Measurements from ENCODE around the gene MARK3. TPM values are rescaled to one million over a fixed set of nuclear protein-coding genes. Genes with fewer than 3 reads are reported as not detected.

MARK3 gene
- total RNA-seq, 2 experiments from 2014 or later: 87.4 to 88.0 TPM

DNA sequence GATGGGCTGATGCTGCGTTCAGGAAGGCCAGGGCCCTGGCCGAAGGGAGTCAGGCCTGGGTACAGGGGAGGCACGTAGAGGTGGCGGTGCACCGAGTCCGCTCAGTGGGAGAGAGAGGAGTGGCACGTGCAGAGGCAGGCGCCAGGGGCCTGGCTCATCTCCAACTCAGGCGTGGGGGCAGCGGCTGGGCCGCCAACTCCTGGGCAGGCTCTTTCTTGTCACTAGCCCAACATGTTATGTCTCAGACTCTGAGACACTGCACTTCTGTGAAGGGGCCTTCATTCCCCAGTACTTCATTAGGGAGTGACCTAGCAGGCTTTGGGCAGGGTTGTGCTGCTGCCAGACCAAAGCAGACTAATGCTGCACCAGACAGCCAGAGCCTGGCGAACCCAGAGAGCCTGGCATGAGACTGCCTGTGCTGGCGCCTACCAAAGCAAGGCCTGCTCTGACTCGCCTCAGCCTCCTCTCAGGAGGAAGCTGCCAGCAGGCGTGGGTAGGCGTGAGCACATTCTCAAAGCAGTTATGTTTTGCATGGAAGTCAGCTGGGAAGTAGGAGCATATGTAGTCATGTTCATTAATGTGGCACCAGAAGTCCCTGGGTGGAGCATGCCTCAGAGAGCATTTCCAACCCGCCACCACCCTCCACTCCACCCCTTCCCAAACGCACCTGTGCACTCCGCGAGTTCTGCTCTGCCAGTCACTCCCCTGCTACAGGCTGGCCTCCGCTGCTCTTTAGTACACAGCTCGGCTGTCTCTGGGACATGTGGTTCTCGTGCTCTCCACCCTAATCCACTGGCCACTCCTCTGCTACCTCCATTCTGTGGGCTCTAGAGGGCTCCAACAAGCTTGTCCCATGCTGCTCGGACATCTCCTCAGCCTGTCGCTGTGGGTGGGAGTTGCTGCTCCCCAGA is 127.7 kb downstream of the MARK3 start:
- Mint-ChIP-seq H3K4me3 (no peak overlapping the region), H3K27me3 (no peaks in the 10 kb centered on the region), H3K27ac (no peak overlapping the region), H3K4me1 (no peaks in the 10 kb centered on the region), H3K36me3 (peaks cover 6% of the 10 kb centered on the region), H3K9me3 (no peaks in the 10 kb centered on the region)
- POLR2A ChIA-PET: no interaction called here
- DNase-seq: peak; percentile 20
- ATAC-seq (ENCODE audit: low read depth): no peak

- no peak for DNase-seq
- no peak for ATAC-seq (ENCODE audit: low read depth)
- H3K27ac Mint-ChIP-seq: peak overlapping the region; percentile 33
- peaks cover 2% of the 10 kb centered on the region for H3K36me3 Mint-ChIP-seq
- H3K4me1 Mint-ChIP-seq: peaks cover 8% of the 10 kb centered on the region
- no peak overlapping the region for H3K4me3 Mint-ChIP-seq
- no peaks in the 10 kb centered on the region for H3K27me3 Mint-ChIP-seq
- H3K9me3 Mint-ChIP-seq: no peaks in the 10 kb centered on the region
- POLR2A ChIA-PET: no interaction called here
These were observed 129.6 kb downstream of the MARK3 start for GRCh38 chr14:103514596-103515421.

GRCh38 chr14:103516426-103517173 is 131.4 kb downstream of the MARK3 start:
- POLR2A ChIA-PET: no interaction called here
- no peak for ATAC-seq (ENCODE audit: low read depth)
- no peaks in the 10 kb centered on the region for H3K36me3 Mint-ChIP-seq
- H3K9me3 Mint-ChIP-seq: no peaks in the 10 kb centered on the region
- DNase-seq: peak; percentile 11
- H3K4me1 Mint-ChIP-seq: peaks cover 8% of the 10 kb centered on the region
- no peaks in the 10 kb centered on the region for H3K27me3 Mint-ChIP-seq
- no peak overlapping the region for H3K27ac Mint-ChIP-seq
- H3K4me3 Mint-ChIP-seq: no peak overlapping the region

- no peaks in the 10 kb centered on the region for H3K27me3 Mint-ChIP-seq
- no peak overlapping the region for H3K27ac Mint-ChIP-seq
- peaks cover 8% of the 10 kb centered on the region for H3K4me1 Mint-ChIP-seq
- no peaks in the 10 kb centered on the region for H3K36me3 Mint-ChIP-seq
- POLR2A ChIA-PET: no interaction called here
- DNase-seq: no peak
- no peaks in the 10 kb centered on the region for H3K9me3 Mint-ChIP-seq
- no peak for ATAC-seq (ENCODE audit: low read depth)
- no peak overlapping the region for H3K4me3 Mint-ChIP-seq
These were observed 132.0 kb downstream of the MARK3 start for GRCh38 chr14:103517174-103517566.

DNA sequence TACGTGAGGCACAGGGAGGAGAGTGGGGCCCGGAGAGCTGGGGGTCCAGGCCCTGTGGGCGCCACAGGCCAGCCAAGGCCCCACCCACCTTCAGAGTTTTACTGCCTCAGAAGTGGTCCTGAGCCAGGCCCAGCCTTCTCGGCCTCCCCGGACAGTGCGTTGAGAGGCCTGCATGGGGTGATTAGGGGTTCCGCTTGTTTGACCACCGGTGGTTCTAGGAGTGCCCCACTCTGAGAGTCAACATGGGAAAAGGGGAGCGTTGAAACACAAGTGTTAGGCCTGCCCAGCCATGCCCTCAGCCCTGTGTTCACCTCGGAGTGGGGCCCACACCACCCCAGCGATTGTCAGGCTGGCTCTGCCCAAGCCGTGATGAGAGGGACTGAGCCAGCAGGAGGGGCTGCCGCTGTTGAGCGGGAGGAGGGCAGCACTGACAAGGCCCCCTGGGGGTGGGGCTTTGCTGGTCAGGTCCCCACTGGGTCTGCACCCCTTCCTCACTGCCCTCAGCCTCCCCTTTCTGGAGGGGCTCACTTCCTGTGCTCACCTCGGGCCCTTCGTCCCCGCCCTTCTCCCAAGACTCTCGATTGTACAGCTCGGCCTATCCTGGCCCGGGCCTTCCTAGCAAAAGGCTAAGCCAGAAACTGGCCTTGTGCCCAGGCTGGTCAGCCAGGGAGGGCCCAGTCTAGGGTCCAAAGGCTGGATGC is 132.7 kb downstream of the MARK3 start:
- Mint-ChIP-seq H3K4me1 (peaks cover 8% of the 10 kb centered on the region), H3K4me3 (no peak overlapping the region), H3K9me3 (no peaks in the 10 kb centered on the region), H3K27me3 (no peaks in the 10 kb centered on the region), H3K36me3 (no peaks in the 10 kb centered on the region), H3K27ac (no peak overlapping the region)
- DNase-seq: no peak
- POLR2A ChIA-PET: interaction anchor here (0.6 to 1.6 kb wide), 3 partner anchors 30 to 129 kb away, joined by 3 to 6 read pairs (median 3); partner anchors contain the start of genes BAG5 and COA8
- ATAC-seq (ENCODE audit: low read depth): no peak

DNA sequence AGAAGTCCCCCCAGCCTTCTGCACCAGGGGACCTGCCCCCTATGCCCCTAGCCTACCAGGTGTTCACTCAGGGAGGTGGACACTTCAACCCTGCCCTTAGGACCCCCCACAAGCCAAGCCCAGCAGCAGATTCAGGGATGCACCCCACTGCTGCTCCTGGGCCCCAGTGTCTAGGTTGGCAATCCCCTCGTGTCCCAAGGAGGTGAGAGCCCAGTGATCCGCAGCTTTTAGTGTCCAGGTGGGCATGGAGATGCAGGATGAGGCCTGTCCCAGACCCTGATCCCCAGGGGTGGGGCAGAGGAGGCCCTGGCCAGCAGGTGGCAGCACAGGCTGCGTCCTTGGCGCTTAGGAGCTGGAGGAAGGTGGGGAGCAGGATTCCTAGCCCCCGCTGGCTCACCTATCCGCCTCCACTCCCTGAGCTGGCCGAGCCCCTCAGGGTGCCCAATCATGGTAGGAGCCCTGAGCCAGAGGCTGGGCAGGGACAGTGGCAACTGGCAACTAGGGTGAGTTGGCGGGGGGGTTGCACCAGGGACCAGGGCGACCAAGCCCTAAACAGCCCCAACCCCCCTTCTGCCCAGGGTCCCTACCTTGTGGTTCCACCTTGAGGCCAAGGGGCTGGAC is 133.3 kb downstream of the MARK3 start:
- POLR2A ChIA-PET: interaction anchor here (0.6 to 1.6 kb wide), 4 partner anchors 10 to 129 kb away, joined by 3 to 6 read pairs (median 3); partner anchors contain the start of genes BAG5, COA8 and TRMT61A
- ATAC-seq (ENCODE audit: low read depth): peak; percentile 42
- H3K36me3 Mint-ChIP-seq: no peaks in the 10 kb centered on the region
- peak overlapping the region; percentile 13 for H3K4me3 Mint-ChIP-seq
- H3K9me3 Mint-ChIP-seq: no peaks in the 10 kb centered on the region
- peaks cover 4% of the 10 kb centered on the region for H3K27me3 Mint-ChIP-seq
- peak; percentile 76 for DNase-seq
- peaks cover 8% of the 10 kb centered on the region for H3K4me1 Mint-ChIP-seq
- H3K27ac Mint-ChIP-seq: no peak overlapping the region

DNA sequence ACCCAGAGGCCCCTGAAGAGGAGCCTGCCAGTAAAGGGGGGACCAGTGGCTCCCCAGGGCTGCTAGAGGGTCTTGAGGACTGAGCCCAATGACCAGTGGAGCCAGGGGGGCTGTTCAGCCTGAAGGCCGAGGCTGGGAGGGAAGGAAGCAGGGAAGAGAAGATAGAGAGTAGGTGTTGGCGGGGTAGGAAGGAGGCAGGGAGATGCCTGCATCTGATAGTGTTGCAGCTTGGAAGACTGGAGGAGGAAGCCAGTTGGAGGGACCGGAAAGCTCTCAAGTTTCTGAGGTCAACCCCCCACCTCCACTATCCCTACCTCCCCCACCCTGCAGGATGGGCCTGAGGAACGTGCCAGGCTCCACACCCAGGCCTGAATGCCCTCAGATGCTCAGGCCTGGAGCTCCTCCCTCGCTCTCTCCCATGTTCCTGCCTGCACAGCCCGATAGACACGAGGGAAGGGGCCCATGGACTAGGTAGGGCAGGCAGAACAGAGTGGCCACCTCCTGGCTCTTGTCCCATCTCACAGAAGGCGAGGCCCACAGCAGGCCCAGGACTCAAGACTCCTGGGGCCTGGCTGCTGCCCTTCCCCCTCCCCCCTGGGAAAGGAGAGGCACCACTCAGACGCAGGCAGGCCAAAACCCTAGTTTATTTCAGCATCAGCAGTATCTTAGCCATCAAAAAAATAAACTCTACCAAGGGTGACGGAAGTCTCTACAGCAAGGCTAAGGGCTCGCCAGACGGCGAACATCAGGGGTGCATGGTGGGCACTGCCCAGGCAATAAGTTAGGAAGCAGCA is 134.0 kb downstream of the MARK3 start:
- Mint-ChIP-seq H3K9me3 (no peaks in the 10 kb centered on the region), H3K4me3 (peak overlapping the region; percentile 63), H3K27ac (peak overlapping the region; percentile 70), H3K27me3 (peaks cover 11% of the 10 kb centered on the region), H3K36me3 (no peaks in the 10 kb centered on the region), H3K4me1 (peaks cover 8% of the 10 kb centered on the region)
- DNase-seq: peak; percentile 36
- ATAC-seq (ENCODE audit: low read depth): no peak
- POLR2A ChIA-PET: interaction anchor here (0.6 to 1.6 kb wide), 4 partner anchors 9 to 43 kb away, joined by 3 to 6 read pairs (median 3); partner anchors contain the start of genes BAG5, COA8 and TRMT61A

GRCh38 chr14:103519837-103520212 is 134.6 kb downstream of the MARK3 start:
- no peak for ATAC-seq (ENCODE audit: low read depth)
- H3K36me3 Mint-ChIP-seq: no peaks in the 10 kb centered on the region
- no peaks in the 10 kb centered on the region for H3K9me3 Mint-ChIP-seq
- POLR2A ChIA-PET: interaction anchor here (0.7 kb wide), 1 partner anchor 20 kb away, joined by 3 read pairs; no protein-coding TSS in a partner anchor
- peaks cover 16% of the 10 kb centered on the region for H3K27me3 Mint-ChIP-seq
- DNase-seq: peak; percentile 34
- peaks cover 8% of the 10 kb centered on the region for H3K4me1 Mint-ChIP-seq
- no peak overlapping the region for H3K27ac Mint-ChIP-seq
- H3K4me3 Mint-ChIP-seq: peak overlapping the region; percentile 45

DNA sequence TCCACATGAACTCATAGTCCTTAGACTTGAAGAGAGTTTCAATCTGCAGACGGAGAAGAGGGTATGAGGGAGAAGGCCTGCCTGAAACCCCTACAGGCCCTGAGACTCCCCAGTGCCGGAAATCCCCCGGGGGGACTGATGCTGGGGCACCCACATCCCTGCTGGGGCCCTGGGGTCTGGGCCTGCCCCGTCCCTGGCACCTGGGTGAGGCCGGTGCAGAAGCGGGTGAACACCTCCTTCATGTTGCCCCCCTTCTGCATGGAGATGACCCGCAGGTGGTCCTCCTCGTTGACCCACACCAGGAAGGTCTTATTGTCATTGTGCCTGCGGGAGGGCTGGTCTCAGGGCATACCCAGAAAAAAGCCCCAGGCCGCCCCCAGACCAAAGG is 135.0 kb downstream of the MARK3 start:
- ATAC-seq (ENCODE audit: low read depth) (no peak), DNase-seq (peak; percentile 39)
- peaks cover 18% of the 10 kb centered on the region for H3K27me3 Mint-ChIP-seq
- H3K36me3 Mint-ChIP-seq: no peaks in the 10 kb centered on the region
- H3K4me3 Mint-ChIP-seq: peak overlapping the region; percentile 45
- H3K9me3 Mint-ChIP-seq: no peaks in the 10 kb centered on the region
- no peak overlapping the region for H3K27ac Mint-ChIP-seq
- POLR2A ChIA-PET: interaction anchor here (2.0 kb wide), 1 partner anchor 42 kb away, joined by 10 read pairs; the partner anchor contains the start of gene BAG5
- H3K4me1 Mint-ChIP-seq: peaks cover 8% of the 10 kb centered on the region

DNA sequence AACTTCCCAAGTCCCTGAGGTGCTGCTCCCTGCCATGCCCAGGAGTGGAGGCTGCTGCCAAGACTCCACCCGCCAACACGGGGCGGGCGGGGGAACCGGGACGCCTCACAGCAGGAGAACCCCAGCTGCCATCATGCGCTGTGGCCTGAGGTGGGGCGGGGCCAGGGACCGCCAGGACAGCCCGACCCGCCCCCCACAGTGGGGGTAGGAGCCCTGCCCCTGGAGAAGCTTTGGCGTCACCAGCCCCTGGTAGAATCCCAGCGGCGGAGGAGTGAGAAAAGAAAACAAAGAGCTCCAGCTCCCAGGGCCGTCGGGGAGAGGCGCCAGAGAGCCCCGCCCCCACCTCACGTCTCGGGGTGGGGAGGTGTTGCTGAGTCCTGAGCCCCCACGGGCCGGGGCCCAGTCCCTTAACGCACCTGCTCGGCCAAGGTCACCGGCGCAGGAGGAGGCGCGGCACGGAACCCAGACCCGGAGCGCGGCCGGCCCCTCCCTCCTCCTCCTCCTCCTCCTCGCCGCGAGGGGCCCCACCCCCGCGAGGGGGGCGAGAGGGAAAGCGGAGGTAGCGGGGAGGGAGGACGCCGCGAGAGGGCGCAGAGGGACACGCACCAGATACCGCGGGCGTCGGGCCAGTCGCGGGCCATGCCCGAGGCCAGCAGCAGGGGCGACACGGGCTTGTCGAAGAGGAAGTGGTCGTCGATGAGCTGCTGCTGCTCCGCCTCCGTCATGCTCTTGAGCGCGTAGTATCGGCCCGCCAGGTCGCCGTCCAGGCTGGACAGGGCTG is 135.6 kb downstream of the MARK3 start:
- H3K9me3 Mint-ChIP-seq: no peaks in the 10 kb centered on the region

More for the DNA sequence above, 135.6 kb downstream of the MARK3 start:
- Mint-ChIP-seq H3K4me1 (peaks cover 8% of the 10 kb centered on the region), H3K4me3 (peak overlapping the region; percentile 58), H3K36me3 (no peaks in the 10 kb centered on the region), H3K27me3 (peaks cover 18% of the 10 kb centered on the region), H3K27ac (no peak overlapping the region)
- ATAC-seq (ENCODE audit: low read depth) (peak; percentile 68), DNase-seq (peak; percentile 77)
- POLR2A ChIA-PET: interaction anchor here (1.0 to 2.0 kb wide), 5 partner anchors 14 to 187 kb away, joined by 3 to 10 read pairs (median 4); partner anchors contain the start of genes BAG5 and EIF5
